GM18507 (cell line): Measurements from ENCODE around the gene ETNK1.
A peak's percentile ranks its signal among the peaks of the same experiment; 100 is the strongest.

Source experiments
- DNase-seq: peaks from one replicate; pipeline ENCODE4 v3.0.0; 2011; ENCODE audit warnings: low read depth; ENCODE audit not compliant: insufficient read length; ENCODE audit errors: extremely low spot score
- FAIRE-seq: peaks from 2 replicates; lab custom pipeline; 2011; peaks lifted over from hg19 to GRCh38; lab: Jason Lieb, UNC

ETNK1 gene

DNA sequence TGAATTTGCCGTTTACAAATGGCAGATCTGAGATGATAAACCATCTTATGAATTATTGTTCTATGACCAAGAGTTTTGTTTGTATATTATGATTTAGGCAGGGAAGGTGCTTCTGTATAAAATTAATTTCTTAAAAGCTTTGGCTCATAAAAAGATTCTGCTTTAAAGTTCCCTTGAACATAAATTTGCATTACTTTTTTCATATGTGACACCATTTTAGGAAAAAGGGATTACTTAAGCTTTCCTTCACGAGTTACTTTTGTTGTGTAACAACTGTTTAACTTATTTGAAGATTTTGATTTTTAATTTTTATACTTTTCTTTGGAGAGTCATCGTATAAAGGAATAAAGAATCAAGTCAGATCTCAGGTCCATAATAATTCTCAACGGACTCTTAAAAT, 3.3 kb downstream of the ETNK1 start:
- DNase-seq: no peak
- FAIRE-seq: no peak

DNA sequence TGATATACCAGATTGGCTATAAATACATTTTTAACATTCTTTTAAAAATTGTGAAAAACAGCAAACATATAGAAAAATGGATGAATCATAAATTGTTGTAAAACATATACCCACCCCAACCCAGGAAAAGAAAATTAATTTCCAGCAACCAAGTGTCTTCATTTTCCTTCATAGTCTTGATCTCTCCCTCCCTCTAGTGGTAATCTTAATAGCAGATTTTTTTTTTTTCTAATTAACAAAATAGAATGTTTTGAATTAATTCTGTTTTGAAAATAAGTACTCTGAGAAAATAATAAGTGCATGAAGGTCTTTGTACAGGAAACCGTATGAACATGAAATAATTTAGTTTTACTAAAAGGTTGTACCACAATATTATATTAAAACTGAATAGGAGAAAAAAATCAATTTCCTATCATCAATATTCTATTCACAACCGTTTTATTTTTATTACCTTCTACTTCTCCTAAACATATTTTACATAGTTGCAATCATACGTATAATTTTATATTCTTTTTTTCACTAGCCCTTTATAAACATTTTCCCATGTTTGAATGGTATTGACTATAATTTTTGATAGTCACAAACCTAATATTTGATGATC, 7.0 kb downstream of the ETNK1 start:
- no peak for FAIRE-seq
- DNase-seq: no peak

DNA sequence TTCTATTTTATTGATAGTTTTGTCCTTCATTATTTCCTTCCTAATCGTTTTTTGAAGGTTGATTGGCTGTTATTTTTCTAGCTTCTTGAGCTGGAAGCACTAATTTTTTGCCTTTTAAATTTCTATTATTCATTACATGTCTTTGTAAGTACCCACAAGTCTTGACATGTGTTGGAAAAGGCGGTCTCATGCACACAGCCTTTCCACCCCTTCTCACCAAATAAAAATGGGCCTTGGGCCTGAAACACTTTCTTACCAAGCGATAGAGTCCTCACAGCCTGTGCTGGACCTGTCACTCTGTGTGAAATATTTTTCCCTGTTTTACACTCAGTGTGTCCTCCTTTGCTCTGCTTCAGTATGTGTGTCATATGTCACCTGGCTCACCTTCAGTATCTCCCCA, 9.9 kb downstream of the ETNK1 start:
- FAIRE-seq: no peak
- DNase-seq: no peak

DNA sequence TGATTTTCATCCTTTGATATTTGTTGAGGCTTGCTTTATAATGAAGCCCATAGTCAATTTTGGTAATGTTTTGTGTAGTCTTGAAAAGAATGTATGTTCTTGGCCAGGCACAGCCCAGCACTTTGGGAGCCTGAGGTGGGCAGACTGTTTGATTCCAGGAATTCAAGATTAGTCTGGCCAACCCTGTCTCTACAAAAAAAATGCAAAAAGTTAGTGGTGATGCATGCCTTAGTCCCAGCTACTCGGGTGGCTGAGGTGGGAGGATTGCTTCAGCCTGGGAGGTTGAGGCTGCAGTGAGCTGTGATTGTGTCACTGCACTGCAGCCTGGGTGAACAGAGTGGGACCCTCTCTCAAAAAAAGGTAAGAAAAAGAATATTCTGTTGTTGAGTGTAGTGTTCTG, 10.8 kb downstream of the ETNK1 start:
- no peak for FAIRE-seq

DNA sequence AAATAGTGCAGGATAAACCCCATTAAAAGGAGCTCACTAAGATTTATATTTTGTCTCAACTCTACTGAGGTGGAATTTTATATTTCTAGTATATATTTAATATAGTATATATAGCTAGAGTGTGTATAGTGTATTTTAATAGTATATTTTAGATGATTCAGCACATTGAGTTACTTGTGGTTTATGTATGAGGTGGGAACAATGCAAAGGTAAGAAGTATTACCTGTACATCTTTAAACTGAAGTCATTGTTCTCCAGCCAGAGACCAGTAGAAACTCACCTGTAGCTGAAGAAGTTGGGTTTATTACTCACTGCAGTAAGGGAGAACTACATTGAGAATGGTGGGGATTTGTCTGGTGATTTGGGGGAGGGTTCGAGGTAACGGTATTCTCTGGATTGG, 15.9 kb downstream of the ETNK1 start:
- no peak for DNase-seq
- no peak for FAIRE-seq

More for the DNA sequence above, 10.8 kb downstream of the ETNK1 start:
- no peak for DNase-seq

DNA sequence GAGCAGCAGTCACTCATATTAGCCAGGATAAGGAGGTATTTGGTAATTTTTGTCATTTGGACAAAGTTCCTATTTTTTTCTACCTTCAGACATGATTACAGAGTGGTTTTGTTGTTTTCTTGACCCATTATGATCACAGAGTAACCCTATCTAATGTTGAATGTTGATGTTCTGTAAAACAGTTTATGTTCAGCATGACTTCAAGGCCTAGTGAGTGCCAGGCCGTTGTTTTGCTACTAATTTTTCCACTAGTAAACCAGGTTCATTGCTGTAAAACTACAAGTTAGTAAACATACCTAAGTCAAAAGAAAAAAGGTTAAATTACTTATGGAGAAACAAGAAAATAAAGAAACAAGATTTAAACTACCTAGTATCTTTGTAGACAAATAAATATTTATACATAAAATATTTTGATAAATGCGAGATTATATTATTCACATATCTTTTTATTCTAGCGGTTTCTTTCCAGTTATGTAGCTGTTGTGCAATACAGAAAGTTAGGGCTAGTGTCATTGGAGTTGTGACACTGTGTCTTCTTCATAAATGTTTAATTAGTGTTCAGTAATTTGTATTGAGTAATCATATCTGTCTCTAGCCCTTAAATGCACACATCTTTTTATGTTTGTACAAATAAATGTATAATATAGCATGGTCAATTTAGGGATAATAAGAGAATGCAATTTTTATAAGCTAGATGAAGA, 16.5 kb downstream of the ETNK1 start:
- DNase-seq (no peak), FAIRE-seq (no peak)

DNA sequence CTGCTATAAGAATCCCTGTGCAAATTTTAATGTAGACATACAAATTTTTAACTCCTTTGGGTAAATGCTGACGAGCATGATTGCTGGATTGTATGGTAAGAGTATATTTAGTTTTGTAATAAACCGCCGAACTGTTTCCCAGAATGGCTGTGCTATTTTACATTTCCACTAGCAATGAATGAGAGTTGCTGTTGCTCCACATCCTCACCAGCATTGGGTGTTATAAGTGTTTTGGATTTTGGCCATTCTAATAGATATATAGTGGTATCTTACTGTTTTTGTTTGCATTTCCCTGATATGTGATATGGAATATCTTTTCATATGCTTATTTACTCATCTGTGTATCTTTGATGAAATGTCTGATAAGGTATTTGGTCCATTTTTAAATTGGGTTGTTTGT, 23.7 kb downstream of the ETNK1 start:
- FAIRE-seq (no peak), DNase-seq (no peak)

DNA sequence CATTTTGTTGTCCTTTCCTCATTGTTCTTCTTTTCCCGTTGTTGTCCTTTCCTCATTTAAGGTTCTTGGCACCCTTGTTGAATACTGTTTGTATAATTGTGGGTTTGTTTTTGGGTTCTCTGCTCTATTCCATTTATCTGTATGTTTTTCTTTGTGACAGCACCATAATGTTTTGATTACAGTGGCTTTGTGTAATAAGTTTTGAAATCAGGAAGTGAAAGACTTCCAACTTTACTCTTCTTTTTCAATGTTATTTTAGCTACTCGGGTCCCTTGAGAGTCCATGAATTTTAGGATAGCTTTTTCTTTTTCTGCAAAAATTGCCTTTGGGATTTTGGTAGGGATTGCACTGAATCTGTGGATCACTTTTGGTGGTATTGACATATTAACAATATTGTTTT, 28.1 kb downstream of the ETNK1 start:
- no peak for DNase-seq
- FAIRE-seq: no peak

DNA sequence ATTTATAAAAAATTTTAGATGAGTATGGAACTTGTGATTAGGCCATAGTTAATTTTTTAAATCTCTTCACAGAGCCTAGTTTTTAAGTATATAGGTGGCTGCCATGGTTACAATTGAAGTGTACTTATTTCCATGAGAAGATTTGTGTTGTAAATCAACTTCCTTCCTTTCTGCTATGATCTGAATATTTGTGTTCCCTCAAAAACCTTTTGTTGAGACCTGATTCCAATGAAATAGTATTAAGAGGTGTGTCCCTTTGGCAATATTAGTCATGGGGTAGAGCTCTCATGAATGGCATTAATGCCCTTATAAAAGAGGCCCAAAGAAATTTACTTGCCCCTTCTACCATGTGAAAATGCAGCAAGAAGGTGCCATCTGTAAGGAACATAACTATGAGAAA, 28.8 kb downstream of the ETNK1 start:
- FAIRE-seq (no peak), DNase-seq (no peak)

DNA sequence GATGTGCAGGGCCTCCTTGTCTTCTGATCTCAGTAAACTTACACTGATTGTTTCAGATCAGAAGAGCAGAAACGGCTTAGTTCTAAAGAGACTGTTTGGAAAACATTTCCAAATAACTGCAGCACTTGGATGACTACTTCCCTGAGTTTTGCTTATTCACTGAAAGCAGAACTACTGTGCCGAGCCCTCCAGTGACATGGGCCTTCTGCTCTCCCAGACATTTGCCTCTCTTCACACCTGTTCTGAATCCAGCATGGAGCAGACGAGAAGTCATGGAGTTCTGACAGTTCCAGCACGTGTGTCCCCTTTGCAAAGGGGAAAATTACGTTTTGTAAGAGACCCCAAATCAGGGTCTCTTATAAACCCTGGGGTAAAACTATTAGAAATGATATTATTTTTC, 31.4 kb downstream of the ETNK1 start:
- FAIRE-seq: no peak
- no peak for DNase-seq

DNA sequence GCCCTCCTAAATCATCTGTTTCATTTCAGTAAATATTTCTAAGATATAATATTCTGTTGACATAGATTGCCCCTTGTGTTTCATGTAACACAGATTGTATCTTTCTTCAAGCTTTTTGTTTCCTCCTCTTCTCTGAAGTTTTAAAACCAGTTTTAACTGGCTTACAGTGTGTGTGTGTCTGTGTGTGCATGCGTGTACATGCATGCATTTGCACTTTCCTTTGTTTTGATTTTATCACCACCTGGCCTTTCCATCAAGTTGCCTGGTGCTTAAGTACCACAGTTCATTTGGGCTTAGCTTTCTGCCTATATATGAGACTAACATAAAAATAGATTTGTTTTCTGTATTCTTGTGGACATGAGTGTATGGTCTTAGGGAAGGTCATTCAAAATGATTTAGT, 31.9 kb downstream of the ETNK1 start:
- DNase-seq: no peak
- no peak for FAIRE-seq

DNA sequence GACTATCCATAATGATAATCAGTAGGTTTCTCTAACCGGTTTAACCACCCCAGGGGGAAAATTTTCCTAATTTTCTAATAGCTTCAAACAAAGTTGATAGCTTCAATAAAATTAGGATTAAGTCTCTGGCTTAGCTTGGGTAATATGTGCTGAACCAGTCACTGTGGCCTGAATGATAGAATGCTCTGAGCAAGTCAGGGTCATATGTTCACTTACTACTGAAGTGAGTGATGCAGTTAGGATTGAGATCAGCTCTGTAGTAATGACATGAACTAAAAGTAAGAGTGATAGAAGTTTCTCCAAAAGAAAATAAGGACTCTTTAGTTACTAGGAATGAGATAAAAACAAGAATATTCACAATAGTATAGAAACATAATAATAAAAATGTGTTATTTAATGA, 32.6 kb downstream of the ETNK1 start:
- no peak for FAIRE-seq
- no peak for DNase-seq

DNA sequence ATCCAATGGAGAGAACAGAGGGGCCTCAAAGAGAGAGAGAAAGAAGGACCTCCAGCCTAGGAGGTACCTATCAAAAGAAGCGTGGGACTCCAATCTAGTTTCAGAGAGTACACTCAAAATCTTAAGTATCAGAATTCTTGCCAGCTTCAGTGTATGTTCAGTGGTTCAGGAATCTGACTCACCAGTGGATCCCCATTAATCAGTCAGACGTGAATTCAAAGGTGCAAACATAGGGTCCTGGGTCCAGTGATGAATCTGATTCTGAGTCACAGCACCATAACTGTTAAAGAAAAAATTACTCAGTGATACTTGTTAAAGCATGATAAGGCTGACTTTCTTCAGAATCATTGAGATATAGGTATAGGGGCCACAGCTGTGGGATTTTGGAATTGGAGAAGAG, 33.2 kb downstream of the ETNK1 start:
- DNase-seq (no peak), FAIRE-seq (peak; percentile 48)

DNA sequence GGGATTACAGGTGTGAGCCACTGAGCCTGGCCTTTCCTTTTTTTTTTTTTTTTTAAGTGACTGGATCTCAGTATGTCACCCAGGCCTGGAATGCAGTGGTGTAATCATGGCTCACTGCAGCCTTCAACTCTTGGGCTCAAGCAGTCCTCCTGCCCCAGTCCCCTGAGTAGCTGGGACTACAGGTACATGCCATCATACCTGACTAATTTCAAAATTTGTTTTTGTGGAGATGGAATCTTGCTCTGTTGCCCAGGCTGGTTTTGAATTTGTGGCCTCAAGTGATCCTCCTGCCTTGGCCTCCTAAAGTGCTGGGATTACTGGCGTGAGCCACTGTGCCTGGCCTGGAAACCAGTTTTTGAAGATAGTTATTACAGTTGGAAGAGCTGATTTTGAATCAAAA, 37.4 kb downstream of the ETNK1 start:
- FAIRE-seq: no peak
- no peak for DNase-seq

DNA sequence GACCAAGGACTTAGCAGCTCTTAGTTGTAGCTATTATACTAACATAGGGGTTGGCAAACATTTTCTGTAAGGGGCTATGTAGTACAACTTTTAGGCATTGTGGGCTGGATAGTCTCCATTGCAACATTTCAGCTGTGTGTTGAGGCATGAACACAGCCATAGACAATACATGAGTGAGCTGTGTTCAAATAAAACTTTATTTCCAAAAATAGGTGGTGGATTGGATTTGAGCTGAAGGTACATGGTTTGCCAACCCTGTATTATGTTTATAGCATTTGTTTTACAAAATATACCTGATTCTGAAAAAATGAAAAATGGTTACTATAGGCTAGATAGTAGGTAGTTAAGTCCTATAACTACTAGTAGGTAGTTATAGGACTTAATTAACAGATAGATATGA, 40.5 kb downstream of the ETNK1 start:
- DNase-seq (no peak), FAIRE-seq (no peak)

DNA sequence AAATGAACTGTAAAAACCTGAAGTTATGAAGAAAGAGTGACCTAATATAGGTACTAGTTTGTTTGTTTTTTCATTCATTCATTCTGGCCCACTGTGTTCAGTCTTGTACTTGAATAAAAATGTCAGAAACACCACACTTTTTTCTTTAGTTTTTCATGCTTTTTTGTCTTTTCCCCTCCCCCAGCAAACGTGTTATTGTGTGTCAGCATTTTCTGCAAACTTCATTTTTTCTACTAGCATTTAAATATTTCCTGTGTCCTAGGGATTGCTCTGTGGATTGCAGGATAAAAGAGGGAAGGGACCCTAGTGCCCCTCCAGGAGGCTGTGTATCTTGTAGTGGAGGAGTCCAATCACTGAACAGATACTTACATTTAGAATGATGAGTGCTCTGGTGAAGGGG, 42.2 kb downstream of the ETNK1 start:
- DNase-seq (no peak), FAIRE-seq (no peak)

DNA sequence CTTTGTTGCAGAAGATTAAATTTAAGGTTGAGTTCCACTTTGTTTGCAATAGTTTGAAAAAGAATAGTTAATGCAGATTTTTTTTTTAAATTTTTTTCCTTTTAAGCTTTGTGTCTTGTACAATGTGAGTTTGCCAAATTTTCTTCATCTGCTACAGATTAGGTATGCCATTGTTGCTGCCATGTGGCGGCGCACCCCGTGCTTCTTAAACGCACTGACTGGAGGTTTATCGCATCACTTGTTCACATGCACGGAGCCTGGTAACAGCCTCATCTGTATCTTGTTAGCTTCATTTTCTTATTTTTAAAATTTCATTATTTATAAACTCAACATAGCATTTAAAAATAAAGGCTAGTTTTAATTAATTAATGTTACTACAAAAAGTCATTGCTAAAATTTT, 43.5 kb downstream of the ETNK1 start:
- FAIRE-seq (no peak), DNase-seq (no peak)

DNA sequence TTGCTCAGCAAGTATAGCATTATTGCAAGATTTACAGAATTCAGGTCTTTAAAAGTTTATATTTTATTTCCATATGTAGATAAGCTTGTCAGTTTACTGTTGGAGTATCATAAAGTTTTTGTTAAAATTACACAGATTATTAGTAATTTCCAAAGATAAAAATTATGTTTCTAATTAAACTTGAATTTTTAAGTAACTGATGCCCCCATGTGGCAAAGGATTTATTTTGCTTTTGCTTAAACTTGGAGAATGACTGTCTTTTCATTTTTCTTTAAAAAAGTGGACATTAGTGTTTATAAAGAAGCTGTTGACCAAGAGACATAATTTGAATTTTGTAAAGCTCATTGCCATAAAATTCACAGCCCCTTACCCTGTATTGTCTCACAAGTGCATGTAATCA, 45.8 kb downstream of the ETNK1 start:
- FAIRE-seq (no peak), DNase-seq (no peak)

DNA sequence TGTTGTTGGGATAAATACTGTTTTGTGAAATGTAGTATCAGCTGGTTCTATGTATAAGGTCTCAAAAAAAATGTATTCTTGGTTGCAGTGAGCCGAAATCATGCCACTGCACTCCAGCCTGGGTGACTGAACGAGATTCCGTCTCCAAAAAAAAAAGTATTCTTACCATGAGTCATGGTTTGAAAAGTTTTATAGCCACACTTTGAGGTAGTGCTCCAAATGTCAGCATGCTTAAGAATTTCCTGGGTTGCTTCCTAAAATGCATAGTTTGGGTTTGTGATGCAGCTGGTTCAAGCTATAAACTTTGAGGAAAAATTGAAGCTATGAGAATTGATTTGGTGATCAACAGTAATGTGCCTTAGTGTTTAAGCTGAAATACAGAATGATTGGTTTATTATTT, 48.0 kb downstream of the ETNK1 start:
- no peak for DNase-seq
- FAIRE-seq: no peak

DNA sequence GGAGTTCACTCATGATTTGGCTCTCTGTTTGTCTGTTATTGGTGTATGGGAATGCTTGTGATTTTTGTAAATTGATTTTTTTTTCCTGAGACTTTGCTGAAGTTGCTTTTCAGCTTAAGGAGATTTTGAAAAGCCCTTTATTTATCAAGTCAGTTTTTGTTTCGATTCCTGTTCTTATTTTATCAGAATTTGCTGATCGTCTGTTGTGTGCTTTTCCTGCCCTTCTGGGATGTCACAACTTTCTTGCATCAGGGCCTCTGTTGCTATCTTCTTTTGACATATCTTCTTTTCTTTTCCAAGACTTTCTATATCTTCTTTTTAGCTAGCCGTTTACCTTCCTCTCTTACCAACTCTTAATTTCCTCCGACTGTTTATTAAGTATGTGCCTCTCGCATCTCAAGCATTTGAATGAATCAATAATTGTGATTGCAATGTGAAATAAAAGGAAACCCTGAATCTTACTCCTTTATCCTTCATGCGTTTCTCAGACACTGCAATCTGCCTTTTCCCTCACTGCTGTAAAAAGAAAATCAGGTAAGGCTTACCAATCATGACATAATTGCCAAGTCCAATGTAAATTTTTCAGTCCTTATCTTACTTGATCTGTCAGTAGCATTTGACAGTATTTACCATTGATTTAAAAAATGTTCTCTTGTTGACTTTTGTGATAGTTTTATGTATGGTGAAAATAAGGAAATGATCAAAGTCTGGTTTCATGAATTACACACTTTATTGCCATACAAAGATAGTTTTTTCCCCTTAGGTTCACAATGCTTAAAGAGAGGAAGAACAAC, 53.0 kb downstream of the ETNK1 start:
- FAIRE-seq: no peak
- DNase-seq: no peak

DNA sequence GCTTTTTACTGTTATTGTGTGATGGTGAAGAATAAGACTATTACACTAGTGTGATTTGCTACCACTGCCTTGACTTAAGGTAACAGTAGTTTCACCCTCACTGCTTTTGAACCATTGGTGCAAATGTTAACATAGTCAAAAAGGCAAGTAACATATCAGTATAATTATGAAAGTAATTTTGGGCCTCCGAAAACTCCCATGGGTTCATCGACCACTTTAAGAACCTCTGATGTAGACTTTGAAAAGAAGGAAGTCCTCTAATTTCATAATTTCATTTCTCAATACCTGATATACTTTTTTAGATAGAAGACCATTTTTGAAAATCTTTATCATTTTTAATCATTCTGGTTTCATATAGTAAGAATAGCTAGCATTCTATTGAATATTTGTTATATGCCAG, 57.7 kb downstream of the ETNK1 start:
- DNase-seq (no peak), FAIRE-seq (peak; percentile 42)
